HepG2 (cell line): ENCODE measurements around the gene ABCA4. TPM values are rescaled to one million over a fixed set of nuclear protein-coding genes. Genes with fewer than 3 reads are reported as not detected.

ENCODE experiments used
- CENPX ChIP-seq: sonication (generic); formaldehyde crosslinking; IDR thresholded peaks from 2 replicates; pipeline ENCODE4 v1.9.0; 2021; ENCODE audit warnings: mild to moderate bottlenecking, missing genetic modification reagents, moderate library complexity
- MAX ChIP-seq: IDR thresholded peaks from 2 replicates; pipeline ENCODE4 v1.6.1; 2012; ENCODE audit warnings: inconsistent platforms
- MXD4 ChIP-seq: IDR thresholded peaks from 2 replicates; pipeline ENCODE4 v1.6.1; 2016; ENCODE audit warnings: mild to moderate bottlenecking, missing biosample characterization, missing genetic modification reagents
- SAFB2 ChIP-seq: sonication (generic); formaldehyde crosslinking; IDR thresholded peaks from 2 replicates; pipeline ENCODE4 v1.5.1; 2020; ENCODE audit warnings: missing genetic modification reagents, low read depth, mild to moderate bottlenecking, borderline replicate concordance
- SAP130 ChIP-seq: IDR thresholded peaks from 2 replicates; pipeline ENCODE4 v1.6.1; 2016; ENCODE audit warnings: low read depth
- SNAPC5 ChIP-seq: sonication (generic); formaldehyde crosslinking; IDR thresholded peaks from 2 replicates; pipeline ENCODE4 v1.8.1; 2023; ENCODE audit warnings: mild to moderate bottlenecking, missing genetic modification reagents, borderline replicate concordance
- SNRNP70 ChIP-seq: fragments of 200-400 bp; formaldehyde crosslinking; IDR thresholded peaks from 2 replicates; pipeline ENCODE4 v1.6.1; 2017; ENCODE audit warnings: mild to moderate bottlenecking, low read depth, low read length, moderate library complexity
- SRSF9 ChIP-seq: fragments of 200-400 bp; formaldehyde crosslinking; IDR thresholded peaks from 2 replicates; pipeline ENCODE4 v1.6.1; 2018; ENCODE audit warnings: borderline replicate concordance, mild to moderate bottlenecking, low read depth, low read length; ENCODE audit not compliant: insufficient read depth, poor library complexity, severe bottlenecking
- TMF1 ChIP-seq: sonication (generic); formaldehyde crosslinking; IDR thresholded peaks from 2 replicates; pipeline ENCODE4 v1.8.1; 2022; ENCODE audit warnings: low read depth, missing genetic modification reagents
- ZBTB37 ChIP-seq: sonication (generic); formaldehyde crosslinking; IDR thresholded peaks from 2 replicates; pipeline ENCODE4 v1.4.0; 2020; ENCODE audit warnings: mild to moderate bottlenecking, missing genetic modification reagents
- ZFP82 ChIP-seq: sonication (generic); formaldehyde crosslinking; IDR thresholded peaks from 2 replicates; pipeline ENCODE4 v1.5.1; 2020; ENCODE audit warnings: mild to moderate bottlenecking, missing genetic modification reagents, borderline replicate concordance
- ZNF329 ChIP-seq: sonication (generic); formaldehyde crosslinking; IDR thresholded peaks from 2 replicates; pipeline ENCODE4 v1.9.0; 2021; ENCODE audit warnings: low read depth, mild to moderate bottlenecking, missing genetic modification reagents
- ZNF383 ChIP-seq: sonication (generic); formaldehyde crosslinking; IDR thresholded peaks from 2 replicates; pipeline ENCODE4 v1.4.0; 2020; ENCODE audit warnings: missing genetic modification reagents, mild to moderate bottlenecking, borderline replicate concordance
- ZNF616 ChIP-seq: sonication (generic); formaldehyde crosslinking; IDR thresholded peaks from 2 replicates; pipeline ENCODE4 v1.5.0; 2020; ENCODE audit warnings: low read depth, mild to moderate bottlenecking, missing genetic modification reagents
- ZNF766 ChIP-seq: sonication (generic); formaldehyde crosslinking; IDR thresholded peaks from 2 replicates; pipeline ENCODE4 v1.5.0; 2020; ENCODE audit warnings: missing genetic modification reagents, borderline replicate concordance
- ZNF768 ChIP-seq: sonication (generic); formaldehyde crosslinking; IDR thresholded peaks from 2 replicates; pipeline ENCODE4 v1.4.0; 2020; ENCODE audit warnings: missing genetic modification reagents
- ZNF782 ChIP-seq: sonication (generic); formaldehyde crosslinking; IDR thresholded peaks from 2 replicates; pipeline ENCODE4 v1.4.0; 2020; ENCODE audit warnings: missing genetic modification reagents, mild to moderate bottlenecking, borderline replicate concordance
- polyA plus RNA-seq, 8 experiments: library from polyadenylated mRNA; depleted of rRNA in 3 of 8; stranded (reverse) in 7 of 8; unstranded in 1 of 8; fragments of >200 nt; fragmentation: Illumina TruSeq in 4 of 8; extraction: Trizol in 4 of 8; gene quantifications; 2 replicates each; pipeline versions ENCODE4 v1.2.1 to v1.2.3, GENCODE V29; 2011 to 2016; ENCODE audit warnings: low read depth in 4 of 8, missing spikeins in 1 of 8, mixed read lengths in 1 of 8; ENCODE audit not compliant: insufficient read depth in 1 of 8
- total RNA-seq, 5 experiments: library from RNA; depleted of rRNA; stranded (reverse); fragments of >200 nt; fragmentation: Illumina TruSeq; extraction: Trizol; gene quantifications; 2 replicates each; pipeline ENCODE4 v1.2.3, GENCODE V29; 2016; ENCODE audit warnings: low read depth in 1 of 5
- TF ChIP-seq, protein P1 (sequence below): sonication (generic); formaldehyde crosslinking; conservative IDR thresholded peaks from 2 replicates; pipeline ENCODE4 v1.4.0; 2020; ENCODE audit warnings: missing genetic modification reagents
- TF ChIP-seq, protein P2 (sequence below): sonication (generic); formaldehyde crosslinking; IDR thresholded peaks from 2 replicates; pipeline ENCODE4 v1.4.0; 2020; ENCODE audit warnings: low read depth, missing genetic modification reagents
- TF ChIP-seq, protein P3 (sequence below): sonication (generic); formaldehyde crosslinking; IDR thresholded peaks from 2 replicates; pipeline ENCODE4 v1.8.0; 2022; ENCODE audit warnings: mild to moderate bottlenecking, missing genetic modification reagents, moderate library complexity

Gene ABCA4
- total and polyA plus RNA-seq, 2 of the 13 experiments (the other 11 are each of a cell fraction or from before 2014, with no cell fraction given), result 0.24 to 0.67 TPM

DNA sequence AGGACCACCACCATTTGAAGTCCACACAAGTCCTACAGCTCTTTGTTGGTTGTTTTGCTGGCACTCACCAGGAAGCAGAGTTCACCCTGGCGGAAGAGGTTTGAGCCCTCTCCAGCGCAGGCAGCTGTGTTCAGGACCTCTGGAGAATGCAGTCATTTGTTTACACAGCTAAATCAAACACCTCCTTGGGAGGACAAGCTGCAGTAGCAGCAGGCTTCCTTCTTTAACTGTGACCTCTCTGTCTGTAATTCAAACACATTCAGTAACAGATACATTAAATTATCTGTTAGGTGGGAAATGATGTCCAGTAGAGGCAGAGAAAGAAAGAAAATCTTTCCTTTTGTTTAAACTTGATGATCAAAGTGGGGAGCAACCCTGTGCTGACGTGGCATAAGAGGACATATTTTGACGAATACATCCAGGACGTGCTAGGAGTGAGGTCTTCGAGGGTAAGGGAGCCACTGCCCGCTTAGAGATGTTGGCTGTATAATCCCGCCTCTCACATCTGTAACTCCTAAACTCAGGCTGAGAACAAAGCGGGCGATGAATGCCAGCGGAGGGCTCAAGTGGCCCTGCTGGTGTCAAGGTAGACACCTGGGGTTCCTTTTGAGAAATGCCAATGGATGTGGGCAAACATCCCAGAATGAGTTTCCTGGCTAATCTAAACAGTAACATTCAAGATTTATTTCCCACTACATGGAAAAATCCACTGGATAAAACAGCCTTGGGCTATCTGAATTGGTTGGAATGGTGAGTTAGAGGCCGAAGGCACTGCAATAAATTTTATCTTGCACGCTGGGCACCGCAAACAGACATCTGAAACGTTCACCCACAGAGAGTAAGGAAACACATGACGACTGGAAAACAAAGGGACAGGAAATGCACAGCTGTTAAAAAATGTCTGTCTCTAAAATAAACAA, 51.7 kb downstream of the ABCA4 start (continued):
- TF ChIP-seq, protein P1, sequence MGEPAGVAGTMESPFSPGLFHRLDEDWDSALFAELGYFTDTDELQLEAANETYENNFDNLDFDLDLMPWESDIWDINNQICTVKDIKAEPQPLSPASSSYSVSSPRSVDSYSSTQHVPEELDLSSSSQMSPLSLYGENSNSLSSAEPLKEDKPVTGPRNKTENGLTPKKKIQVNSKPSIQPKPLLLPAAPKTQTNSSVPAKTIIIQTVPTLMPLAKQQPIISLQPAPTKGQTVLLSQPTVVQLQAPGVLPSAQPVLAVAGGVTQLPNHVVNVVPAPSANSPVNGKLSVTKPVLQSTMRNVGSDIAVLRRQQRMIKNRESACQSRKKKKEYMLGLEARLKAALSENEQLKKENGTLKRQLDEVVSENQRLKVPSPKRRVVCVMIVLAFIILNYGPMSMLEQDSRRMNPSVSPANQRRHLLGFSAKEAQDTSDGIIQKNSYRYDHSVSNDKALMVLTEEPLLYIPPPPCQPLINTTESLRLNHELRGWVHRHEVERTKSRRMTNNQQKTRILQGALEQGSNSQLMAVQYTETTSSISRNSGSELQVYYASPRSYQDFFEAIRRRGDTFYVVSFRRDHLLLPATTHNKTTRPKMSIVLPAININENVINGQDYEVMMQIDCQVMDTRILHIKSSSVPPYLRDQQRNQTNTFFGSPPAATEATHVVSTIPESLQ, result no peak
- TF ChIP-seq ZBTB37 (CRISPR knock-in tag) (peak; percentile 65), SNAPC5 (CRISPR knock-in tag) (no peak), ZNF616 (CRISPR knock-in tag) (no peak), SRSF9 (no peak), ZNF782 (CRISPR knock-in tag) (no peak), SAFB2 (CRISPR knock-in tag) (no peak), CENPX (CRISPR knock-in tag) (no peak), TMF1 (CRISPR knock-in tag) (no peak), MAX (no peak), ZNF329 (CRISPR knock-in tag) (no peak), ZNF768 (no peak), ZNF383 (CRISPR knock-in tag) (no peak), ZNF766 (CRISPR knock-in tag) (no peak), SAP130 (CRISPR knock-in tag) (peak; percentile 67), MXD4 (CRISPR knock-in tag) (no peak), ZFP82 (CRISPR knock-in tag) (no peak), SNRNP70 (no peak)
- TF ChIP-seq, protein P2, sequence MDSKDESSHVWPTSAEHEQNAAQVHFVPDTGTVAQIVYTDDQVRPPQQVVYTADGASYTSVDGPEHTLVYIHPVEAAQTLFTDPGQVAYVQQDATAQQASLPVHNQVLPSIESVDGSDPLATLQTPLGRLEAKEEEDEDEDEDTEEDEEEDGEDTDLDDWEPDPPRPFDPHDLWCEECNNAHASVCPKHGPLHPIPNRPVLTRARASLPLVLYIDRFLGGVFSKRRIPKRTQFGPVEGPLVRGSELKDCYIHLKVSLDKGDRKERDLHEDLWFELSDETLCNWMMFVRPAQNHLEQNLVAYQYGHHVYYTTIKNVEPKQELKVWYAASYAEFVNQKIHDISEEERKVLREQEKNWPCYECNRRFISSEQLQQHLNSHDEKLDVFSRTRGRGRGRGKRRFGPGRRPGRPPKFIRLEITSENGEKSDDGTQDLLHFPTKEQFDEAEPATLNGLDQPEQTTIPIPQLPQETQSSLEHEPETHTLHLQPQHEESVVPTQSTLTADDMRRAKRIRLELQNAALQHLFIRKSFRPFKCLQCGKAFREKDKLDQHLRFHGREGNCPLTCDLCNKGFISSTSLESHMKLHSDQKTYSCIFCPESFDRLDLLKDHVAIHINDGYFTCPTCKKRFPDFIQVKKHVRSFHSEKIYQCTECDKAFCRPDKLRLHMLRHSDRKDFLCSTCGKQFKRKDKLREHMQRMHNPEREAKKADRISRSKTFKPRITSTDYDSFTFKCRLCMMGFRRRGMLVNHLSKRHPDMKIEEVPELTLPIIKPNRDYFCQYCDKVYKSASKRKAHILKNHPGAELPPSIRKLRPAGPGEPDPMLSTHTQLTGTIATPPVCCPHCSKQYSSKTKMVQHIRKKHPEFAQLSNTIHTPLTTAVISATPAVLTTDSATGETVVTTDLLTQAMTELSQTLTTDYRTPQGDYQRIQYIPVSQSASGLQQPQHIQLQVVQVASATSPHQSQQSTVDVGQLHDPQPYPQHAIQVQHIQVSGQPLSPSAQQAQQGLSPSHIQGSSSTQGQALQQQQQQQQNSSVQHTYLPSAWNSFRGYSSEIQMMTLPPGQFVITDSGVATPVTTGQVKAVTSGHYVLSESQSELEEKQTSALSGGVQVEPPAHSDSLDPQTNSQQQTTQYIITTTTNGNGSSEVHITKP (CRISPR knock-in tag), result no peak
- TF ChIP-seq, protein P3, sequence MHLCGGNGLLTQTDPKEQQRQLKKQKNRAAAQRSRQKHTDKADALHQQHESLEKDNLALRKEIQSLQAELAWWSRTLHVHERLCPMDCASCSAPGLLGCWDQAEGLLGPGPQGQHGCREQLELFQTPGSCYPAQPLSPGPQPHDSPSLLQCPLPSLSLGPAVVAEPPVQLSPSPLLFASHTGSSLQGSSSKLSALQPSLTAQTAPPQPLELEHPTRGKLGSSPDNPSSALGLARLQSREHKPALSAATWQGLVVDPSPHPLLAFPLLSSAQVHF, result no peak
